H7 (cell line): ENCODE data around the gene CCR6. TPM values are rescaled to one million over a fixed set of nuclear protein-coding genes. Genes with fewer than 3 reads are reported as not detected.
A peak's percentile ranks its signal among the peaks of the same experiment; 100 is the strongest.

Experiments
- DNase-seq: peaks from one replicate; pipeline ENCODE4 v3.0.0; 2012
- H3K27me3 ChIP-seq: 2 replicates; pipeline ENCODE4 v1.6.0; 2011; ENCODE audit warnings: mild to moderate bottlenecking, low read length; ENCODE audit not compliant: control insufficient read depth, insufficient read depth
- H3K36me3 ChIP-seq: replicated peaks from 2 replicates; pipeline ENCODE4 v1.5.1; 2011; ENCODE audit warnings: low read length; ENCODE audit not compliant: control insufficient read depth, insufficient read depth
- H3K4me3 ChIP-seq: 2 replicates; pipeline ENCODE4 v1.5.1; 2011; ENCODE audit warnings: low read depth, mild to moderate bottlenecking, control low read depth, low read length, moderate library complexity; ENCODE audit not compliant: insufficient read depth
- total RNA-seq: library from RNA; depleted of rRNA; stranded (reverse); fragments of >200 nt; shearing (Covaris generic); gene quantifications from 2 replicates; pipeline ENCODE4 v1.2.3, GENCODE V29; 2014

CCR6 gene
- total RNA-seq, 1 experiment from 2014 or later: not detected

DNA sequence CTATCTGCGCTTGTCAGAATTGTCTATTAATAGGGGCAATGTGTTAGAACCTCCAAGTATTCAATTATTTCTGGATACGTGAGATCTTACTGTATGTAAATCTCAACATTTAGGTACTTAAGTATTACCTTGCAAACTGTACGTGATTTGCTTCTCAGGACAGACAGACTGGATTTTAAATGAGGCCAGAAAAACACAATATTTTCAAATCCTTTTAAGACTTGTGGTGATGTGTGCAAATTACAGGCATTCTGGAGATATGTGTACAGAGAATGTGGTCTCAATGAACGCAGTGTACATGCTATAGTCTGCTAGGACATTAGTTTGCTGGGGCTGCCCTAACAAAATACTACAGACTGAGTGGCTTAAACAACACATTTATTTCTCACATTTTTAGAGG lies 16.9 kb downstream of the CCR6 start:
- Histone ChIP-seq H3K4me3 (no peak overlapping the region), H3K27me3 (no peaks in the 10 kb centered on the region), H3K36me3 (no peaks in the 10 kb centered on the region)
- DNase-seq: no peak

DNA sequence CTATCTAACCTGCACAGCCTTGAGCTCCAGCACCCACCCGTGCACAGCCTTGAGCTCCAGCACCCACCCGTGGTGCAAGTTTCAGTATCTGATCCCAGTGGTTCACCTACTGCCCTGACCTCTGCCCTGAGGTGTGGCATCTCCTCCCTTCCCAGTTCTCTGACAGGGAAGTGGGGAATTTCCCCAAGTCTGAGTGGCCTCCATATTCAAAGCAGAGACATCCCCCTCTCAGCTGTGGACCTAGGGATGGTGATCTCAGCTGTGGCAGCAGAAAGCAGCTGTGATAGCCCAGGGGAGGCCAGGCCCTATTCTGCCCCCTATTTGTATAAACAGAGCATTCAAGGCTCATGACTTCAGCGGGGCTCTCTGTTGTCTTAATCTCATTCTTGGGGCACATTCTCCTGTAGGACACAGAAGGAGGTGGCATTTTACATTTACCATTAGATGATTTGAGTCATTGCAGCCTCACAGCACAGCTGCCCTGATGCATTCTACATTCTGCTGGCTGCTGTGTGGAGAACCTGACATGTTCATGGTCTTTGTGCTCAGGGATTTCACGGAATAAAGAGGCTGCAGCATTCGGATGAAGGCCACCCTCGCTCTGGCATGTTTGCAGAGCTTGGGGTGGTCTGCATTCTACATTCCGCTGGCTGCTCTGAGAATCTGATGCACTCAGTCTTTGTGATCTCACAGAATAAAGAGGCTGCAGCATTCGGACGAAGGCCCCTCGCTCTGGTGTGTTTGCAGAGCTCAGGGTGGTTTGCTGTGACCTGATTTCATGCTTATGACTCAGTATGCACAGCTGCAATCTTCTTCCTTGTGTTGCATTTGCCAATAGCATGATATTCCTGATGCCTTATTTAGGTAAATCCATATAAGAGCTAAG lies 17.9 kb downstream of the CCR6 start:
- no peak for DNase-seq
- H3K4me3 ChIP-seq: no peak overlapping the region
- no peaks in the 10 kb centered on the region for H3K36me3 ChIP-seq
- no peaks in the 10 kb centered on the region for H3K27me3 ChIP-seq

DNA sequence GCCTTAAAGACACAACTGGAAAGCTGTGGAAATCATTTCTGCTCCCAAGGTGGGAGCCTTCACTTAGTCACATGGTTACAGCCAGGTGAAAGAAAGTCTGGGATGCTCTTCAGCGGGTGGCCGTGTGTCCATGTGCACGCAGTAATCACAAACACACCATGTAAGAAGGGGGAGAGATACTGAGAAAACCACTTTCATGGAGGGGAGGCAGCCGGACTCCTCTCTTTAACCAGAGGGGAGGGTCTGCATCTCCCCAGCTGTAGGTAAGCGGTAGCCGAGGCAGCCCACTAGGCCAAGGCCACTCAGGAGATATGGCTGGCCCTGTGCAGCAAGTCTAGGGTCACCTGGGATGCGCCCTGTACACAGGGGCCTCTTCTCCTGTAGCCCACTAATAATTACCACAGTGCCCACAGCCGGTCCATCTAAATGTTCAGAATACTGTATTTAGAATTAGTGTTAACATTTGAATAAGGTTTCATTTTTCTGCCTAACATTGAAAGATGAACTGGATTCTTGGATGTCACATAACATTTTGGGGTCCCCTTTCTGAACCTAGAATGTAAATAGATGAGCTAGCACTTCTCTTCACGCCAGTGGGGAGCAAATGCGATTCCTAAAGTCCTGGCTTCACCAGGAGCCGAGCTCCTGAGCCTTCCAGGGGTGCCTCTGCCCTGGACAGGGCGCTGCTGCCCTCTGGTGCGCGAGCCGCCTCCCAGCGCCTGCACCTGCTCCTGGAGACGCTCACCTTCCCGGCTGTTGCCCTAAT lies 19.0 kb downstream of the CCR6 start:
- DNase-seq: peak; percentile 92
- no peak overlapping the region for H3K4me3 ChIP-seq
- H3K36me3 ChIP-seq: no peaks in the 10 kb centered on the region
- no peaks in the 10 kb centered on the region for H3K27me3 ChIP-seq

DNA sequence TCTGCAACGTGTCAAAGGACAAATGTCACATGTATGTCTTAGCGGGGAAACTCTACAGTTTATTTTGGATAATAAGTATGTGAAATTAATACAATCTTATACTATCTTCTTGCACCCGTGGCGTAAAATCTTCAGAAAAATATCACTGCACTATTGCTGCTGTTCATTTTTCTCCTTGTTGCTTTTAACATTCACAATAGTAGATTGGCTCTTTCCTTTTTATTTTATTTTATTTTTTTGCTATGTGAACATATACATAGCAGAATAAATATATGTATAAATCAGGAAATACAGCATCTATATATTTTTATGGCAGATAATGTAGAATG lies 19.5 kb downstream of the CCR6 start:
- DNase-seq: no peak
- Histone ChIP-seq H3K4me3 (no peak overlapping the region), H3K36me3 (no peaks in the 10 kb centered on the region), H3K27me3 (no peaks in the 10 kb centered on the region)

- Histone ChIP-seq H3K36me3 (no peaks in the 10 kb centered on the region), H3K27me3 (no peaks in the 10 kb centered on the region), H3K4me3 (no peak overlapping the region)
- no peak for DNase-seq
Observed at GRCh38 chr6:167143041-167143440, 20.1 kb downstream of the CCR6 start.

GRCh38 chr6:167145461-167145860 lies 22.6 kb downstream of the CCR6 start:
- no peak for DNase-seq
- Histone ChIP-seq H3K4me3 (no peak overlapping the region), H3K36me3 (no peaks in the 10 kb centered on the region), H3K27me3 (no peaks in the 10 kb centered on the region)

- H3K27me3 ChIP-seq: no peaks in the 10 kb centered on the region
- DNase-seq: no peak
- H3K4me3 ChIP-seq: no peak overlapping the region
- no peaks in the 10 kb centered on the region for H3K36me3 ChIP-seq
Observed at GRCh38 chr6:167146135-167146534, 23.2 kb downstream of the CCR6 start.

DNA sequence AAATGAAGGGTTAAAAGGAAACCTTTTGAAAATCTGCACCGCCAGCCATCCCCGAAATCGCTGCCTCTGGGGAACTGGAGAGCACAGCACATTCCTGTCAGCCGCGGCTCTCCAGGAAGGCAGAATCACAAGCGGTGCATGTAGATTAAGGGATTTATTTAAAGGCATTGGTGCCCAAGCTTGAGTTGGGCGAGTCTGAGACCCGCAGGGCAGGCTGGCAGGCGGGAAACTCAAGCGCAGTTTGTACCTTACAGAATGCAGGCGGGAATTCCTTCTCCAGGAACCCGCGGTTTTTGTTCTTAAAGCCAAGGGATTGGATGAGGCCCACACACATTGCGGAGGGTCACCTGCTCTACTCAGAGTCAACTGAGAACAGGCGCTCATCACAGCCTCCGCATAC lies 24.1 kb downstream of the CCR6 start:
- H3K27me3 ChIP-seq: no peaks in the 10 kb centered on the region

DNA sequence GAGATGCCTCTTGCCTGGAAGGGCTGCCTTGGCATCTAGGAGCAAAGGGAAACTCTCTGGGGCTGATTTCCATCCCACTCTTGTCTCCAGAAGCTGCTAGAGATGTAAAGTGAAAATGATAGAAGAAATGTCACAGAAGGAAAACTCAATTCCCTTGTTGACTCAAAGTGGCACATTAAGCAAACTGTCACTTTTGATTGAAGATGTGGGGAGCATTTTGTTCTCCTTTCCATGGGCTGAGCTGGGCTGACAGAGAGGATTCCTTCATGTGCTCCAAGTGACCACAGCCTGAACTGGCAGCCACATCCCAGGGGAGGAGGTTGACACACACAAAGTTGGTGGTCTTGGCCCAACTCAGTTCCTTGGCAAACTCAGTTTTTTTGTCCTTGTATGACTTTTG lies 25.1 kb downstream of the CCR6 start:
- no peak for DNase-seq
- Histone ChIP-seq H3K27me3 (no peaks in the 10 kb centered on the region), H3K36me3 (no peaks in the 10 kb centered on the region), H3K4me3 (no peak overlapping the region)

More for the DNA sequence above, 24.1 kb downstream of the CCR6 start:
- peak; percentile 85 for DNase-seq
- Histone ChIP-seq H3K36me3 (no peaks in the 10 kb centered on the region), H3K4me3 (0 out of 2 replicates have a peak overlapping the region, but pooled peaks have one; percentile 2)

- DNase-seq: no peak
- Histone ChIP-seq H3K27me3 (no peaks in the 10 kb centered on the region), H3K4me3 (no peak overlapping the region), H3K36me3 (no peaks in the 10 kb centered on the region)
Observed at GRCh38 chr6:167148997-167149396, 26.1 kb downstream of the CCR6 start.

DNA sequence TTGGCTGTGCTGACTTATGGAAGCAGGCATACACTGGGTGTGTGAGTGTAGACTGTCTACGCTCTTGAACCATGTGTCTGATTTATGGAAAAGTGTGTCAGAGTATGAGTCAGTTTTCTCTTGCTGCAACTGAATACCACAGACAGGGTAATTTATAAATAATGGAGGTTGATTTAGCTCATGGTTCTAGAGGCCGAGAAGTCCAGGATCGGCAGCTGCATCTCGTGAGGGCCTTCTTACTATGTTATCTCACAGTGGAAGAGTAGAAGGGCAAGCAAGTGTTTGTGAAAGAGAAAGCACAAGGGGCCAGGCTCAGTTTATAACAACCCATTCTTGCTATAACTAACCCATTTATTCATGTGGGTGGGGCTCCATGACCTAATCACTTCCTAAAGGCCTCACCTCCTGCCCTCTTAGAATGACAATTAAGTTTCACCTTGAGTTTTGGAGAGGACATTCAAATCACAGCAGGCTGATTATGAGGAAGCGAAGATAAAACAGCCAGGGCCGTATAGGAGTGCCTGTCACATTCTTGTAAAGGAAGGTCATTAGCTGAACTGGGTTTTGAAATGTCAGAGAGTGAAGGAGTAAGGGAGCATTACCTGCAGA lies 28.1 kb downstream of the CCR6 start:
- DNase-seq: no peak
- Histone ChIP-seq H3K36me3 (no peaks in the 10 kb centered on the region), H3K4me3 (no peak overlapping the region), H3K27me3 (no peaks in the 10 kb centered on the region)

GRCh38 chr6:167151648-167152047 lies 28.8 kb downstream of the CCR6 start:
- H3K4me3 ChIP-seq: no peak overlapping the region
- H3K27me3 ChIP-seq: no peaks in the 10 kb centered on the region
- H3K36me3 ChIP-seq: no peaks in the 10 kb centered on the region
- no peak for DNase-seq

GRCh38 chr6:167152862-167153261 lies 30.0 kb downstream of the CCR6 start:
- Histone ChIP-seq H3K4me3 (no peak overlapping the region), H3K27me3 (no peaks in the 10 kb centered on the region), H3K36me3 (no peaks in the 10 kb centered on the region)
- no peak for DNase-seq

DNA sequence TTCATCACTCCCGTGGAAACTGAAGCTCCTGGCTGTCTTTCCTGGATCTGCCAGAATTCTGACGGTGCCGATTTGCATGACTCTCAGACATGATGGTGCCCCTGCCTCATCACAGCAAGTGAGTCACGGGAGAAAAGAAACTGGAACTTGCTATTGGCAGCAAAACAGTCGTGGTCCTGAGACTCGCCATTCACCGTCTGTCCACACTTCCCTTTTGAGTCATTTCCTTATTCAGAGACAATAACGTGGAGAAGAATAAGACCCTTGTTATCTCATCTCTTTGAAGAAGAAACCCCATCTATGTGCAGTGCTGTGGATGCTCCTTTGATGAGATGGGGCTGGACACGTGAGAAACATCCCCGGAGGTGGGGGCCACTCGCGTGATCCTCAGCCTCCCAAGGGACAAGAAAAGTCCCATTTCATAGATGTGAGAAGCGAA lies 30.6 kb downstream of the CCR6 start:
- DNase-seq: no peak

GRCh38 chr6:167154291-167154690 lies 31.4 kb downstream of the CCR6 start:
- no peak overlapping the region for H3K4me3 ChIP-seq
- H3K27me3 ChIP-seq: no peaks in the 10 kb centered on the region
- DNase-seq: no peak
- H3K36me3 ChIP-seq: no peaks in the 10 kb centered on the region

More for the DNA sequence above, 30.6 kb downstream of the CCR6 start:
- H3K36me3 ChIP-seq: no peaks in the 10 kb centered on the region
- H3K27me3 ChIP-seq: no peaks in the 10 kb centered on the region
- H3K4me3 ChIP-seq: no peak overlapping the region
